Liver (tissue), 9 donors: ENCODE results near the gene PSMG2. TPM values are rescaled to one million over a fixed set of nuclear protein-coding genes. Genes with fewer than 3 reads are reported as not detected.

Experiments
- DNase-seq: peaks from one replicate; pipeline ENCODE4 v3.0.0-alpha.2; 2017; ENCODE audit warnings: low spot score
- H3K27ac ChIP-seq, 2 donors: one replicate each; pipeline ENCODE4 v1.7.0; 2013; ENCODE audit warnings: inconsistent platforms in 2 of 2, low read length in 2 of 2, control low read depth in 1 of 2, low read depth in 1 of 2, mild to moderate bottlenecking in 1 of 2
- H3K27me3 ChIP-seq, 4 donors: one replicate each; pipeline versions ENCODE4 v1.6.1 to v1.7.0; 2013; ENCODE audit warnings: low read length in 3 of 4, inconsistent platforms in 1 of 4, mild to moderate bottlenecking in 1 of 4, moderate library complexity in 1 of 4; ENCODE audit not compliant: control insufficient read depth in 4 of 4, insufficient read depth in 4 of 4
- H3K36me3 ChIP-seq, 4 donors: one replicate each; pipeline versions ENCODE4 v1.6.1 to v1.7.0; 2013; ENCODE audit warnings: low read length in 3 of 4, mild to moderate bottlenecking in 3 of 4, low read depth in 1 of 4, moderate library complexity in 1 of 4; ENCODE audit not compliant: control insufficient read depth in 4 of 4, insufficient read depth in 3 of 4
- H3K4me1 ChIP-seq, 4 donors: one replicate each; pipeline versions ENCODE4 v1.6.1 to v1.7.0; 2013; ENCODE audit warnings: low read length in 3 of 4, mild to moderate bottlenecking in 3 of 4, moderate library complexity in 1 of 4; ENCODE audit not compliant: control insufficient read depth in 4 of 4, insufficient read depth in 4 of 4
- H3K4me3 ChIP-seq, 3 donors: one replicate each; pipeline versions ENCODE4 v1.6.1 to v1.7.0; 2013; ENCODE audit warnings: low read length in 3 of 3, control low read depth in 1 of 3, low read depth in 1 of 3, mild to moderate bottlenecking in 1 of 3
- H3K9ac ChIP-seq, 2 donors: one replicate each; pipeline ENCODE4 v1.7.0; 2013; ENCODE audit warnings: low read length in 2 of 2, mild to moderate bottlenecking in 2 of 2, moderate library complexity in 2 of 2, control low read depth in 1 of 2, low read depth in 1 of 2
- H3K9me3 ChIP-seq, 4 donors: one replicate each; pipeline versions ENCODE4 v1.6.1 to v1.7.0; 2013; ENCODE audit warnings: low read length in 3 of 4; ENCODE audit not compliant: control insufficient read depth in 4 of 4
- CTCF ChIP-seq: fragments of 150-350 bp; IDR thresholded peaks from 2 replicates; pipeline ENCODE4 v1.5.1; 2017; ENCODE audit warnings: improper control_type of control experiment, low read depth, low read length; ENCODE audit not compliant: missing input control
- EGR1 ChIP-seq, 2 donors: IDR thresholded peaks; 2 replicates each; pipeline ENCODE4 v1.6.1; 2016 to 2018; ENCODE audit warnings: antibody characterized with exemption in 2 of 2, low read depth in 2 of 2
- FOXA1 ChIP-seq: IDR thresholded peaks from 2 replicates; pipeline ENCODE4 v1.6.1; 2016; ENCODE audit warnings: antibody characterized with exemption
- FOXA2 ChIP-seq: IDR thresholded peaks from 2 replicates; pipeline ENCODE4 v1.6.1; 2016; ENCODE audit warnings: antibody characterized with exemption
- HNF4A ChIP-seq, 2 donors: conservative IDR thresholded peaks; 2 replicates each; pipeline ENCODE4 v1.6.1; 2016; ENCODE audit warnings: antibody characterized with exemption in 2 of 2, mild to moderate bottlenecking in 2 of 2
- HNF4G ChIP-seq: IDR thresholded peaks from 2 replicates; pipeline ENCODE4 v1.6.1; 2016; ENCODE audit warnings: antibody characterized with exemption
- JUND ChIP-seq, 2 donors: IDR thresholded peaks; 2 replicates each; pipeline ENCODE4 v1.6.1; 2016; ENCODE audit warnings: antibody characterized with exemption in 2 of 2
- NR2F2 ChIP-seq: IDR thresholded peaks from 2 replicates; pipeline ENCODE4 v1.6.1; 2016; ENCODE audit warnings: antibody characterized with exemption
- RAD21 ChIP-seq, 2 donors: IDR thresholded peaks; 2 replicates each; pipeline ENCODE4 v1.6.1; 2016; ENCODE audit warnings: antibody characterized with exemption in 2 of 2, mild to moderate bottlenecking in 2 of 2
- REST ChIP-seq: IDR thresholded peaks from 2 replicates; pipeline ENCODE4 v1.6.1; 2016; ENCODE audit warnings: antibody characterized with exemption, mild to moderate bottlenecking
- RXRA ChIP-seq, 2 donors: IDR thresholded peaks; 2 replicates each; pipeline ENCODE4 v1.6.1; 2017 to 2018; ENCODE audit warnings: antibody characterized with exemption in 2 of 2, mild to moderate bottlenecking in 1 of 2
- SP1 ChIP-seq: IDR thresholded peaks from 2 replicates; pipeline ENCODE4 v1.6.1; 2018; ENCODE audit warnings: antibody characterized with exemption, mild to moderate bottlenecking
- TAF1 ChIP-seq: conservative IDR thresholded peaks from 2 replicates; pipeline ENCODE4 v1.6.1; 2016; ENCODE audit warnings: antibody characterized with exemption, mild to moderate bottlenecking
- YY1 ChIP-seq: IDR thresholded peaks from 2 replicates; pipeline ENCODE4 v1.6.1; 2016; ENCODE audit warnings: antibody characterized with exemption, mild to moderate bottlenecking
- WGBS: extraction: QIAGEN DNeasy Blood & Tissue Kit; methylation state at CpG from one replicate; pipeline ENCODE4 v1.1.7; 2013; 5-methylcytosine and 5-hydroxymethylcytosine counted together
- polyA plus RNA-seq, 2 donors: library from polyadenylated mRNA; stranded (reverse) in 1 of 2; unstranded in 1 of 2; fragments of 200-250 nt in 1 of 2; fragments of >200 nt in 1 of 2; fragmentation: Nextera tagmentation in 1 of 2; extraction: Ambion mirVana in 1 of 2; gene quantifications; one replicate each; pipeline versions ENCODE4 v1.2.1 to v1.2.3, GENCODE V29; 2013 to 2015
- total RNA-seq, 2 donors: library from RNA; depleted of rRNA; stranded (reverse); fragments of >200 nt; gene quantifications; one replicate each; pipeline ENCODE4 v1.2.3, GENCODE V29; 2014
- TF ChIP-seq, protein P1 (sequence below): IDR thresholded peaks from 2 replicates; pipeline ENCODE4 v1.6.1; 2016; ENCODE audit warnings: antibody characterized with exemption
- TF ChIP-seq, protein P2 (sequence below): IDR thresholded peaks from 2 replicates; pipeline ENCODE4 v1.6.1; 2016; ENCODE audit warnings: antibody characterized with exemption
- TF ChIP-seq, protein P3 (sequence below): IDR thresholded peaks from 2 replicates; pipeline ENCODE4 v1.6.1; 2016; ENCODE audit warnings: antibody characterized with exemption
- donor health status: healthy.
- donor health status: healthy.
- donor health status: healthy.
- donor health status: healthy.
- donor health status: healthy.

PSMG2 gene
- total and polyA plus RNA-seq, 4 donors, result 24.2 to 48.0 (median 36.6) TPM

DNA sequence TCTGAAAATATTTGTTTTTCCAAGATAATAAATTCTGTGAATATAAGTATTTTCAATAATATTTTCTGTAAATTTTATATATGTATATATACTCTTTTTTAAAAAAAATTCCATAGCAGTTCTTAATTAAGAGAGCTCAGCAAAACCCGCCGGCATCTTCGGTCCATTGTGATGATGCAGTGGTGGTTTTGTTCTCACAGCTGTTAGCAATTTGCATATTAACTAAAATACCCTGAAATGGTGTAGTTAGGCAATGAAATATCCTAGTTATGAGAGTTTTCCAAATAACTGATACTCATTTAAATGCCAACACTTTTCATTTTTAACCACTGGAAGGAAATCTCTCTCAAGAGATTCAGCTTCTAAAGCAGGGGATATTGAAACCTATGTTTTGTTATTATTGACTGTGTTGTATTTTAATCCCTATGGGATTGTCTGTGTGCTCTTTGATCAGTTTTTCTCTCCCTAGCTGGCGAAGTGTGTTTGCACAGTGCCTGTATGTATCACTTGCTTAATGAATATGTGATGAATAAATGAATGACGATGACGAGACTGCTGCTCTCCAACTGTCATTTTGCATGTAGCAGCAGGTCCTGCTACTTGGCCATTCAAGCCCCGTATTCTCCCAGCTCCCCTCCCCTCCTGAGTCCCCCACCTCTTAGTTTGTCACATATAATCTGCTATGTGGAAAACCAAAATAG, 42.4 kb downstream of the PSMG2 start:
- no peak for DNase-seq
- 90% methylated on average over 7 of the region's 7 CpGs for WGBS
- TF ChIP-seq RXRA (IDR thresholded peaks at IDR 0.05) (no peak), HNF4A (conservative IDR thresholded peaks at IDR 0.05) (no peak), TAF1 (no peak), FOXA1 (no peak), JUND (IDR thresholded peaks at IDR 0.05) (no peak), HNF4G (no peak), REST (no peak), NR2F2 (no peak), SP1 (no peak), YY1 (no peak), EGR1 (IDR thresholded peaks at IDR 0.05; ENCODE audit: low read depth in 2 of 2) (no peak), FOXA2 (no peak)
- TF ChIP-seq, protein P1, sequence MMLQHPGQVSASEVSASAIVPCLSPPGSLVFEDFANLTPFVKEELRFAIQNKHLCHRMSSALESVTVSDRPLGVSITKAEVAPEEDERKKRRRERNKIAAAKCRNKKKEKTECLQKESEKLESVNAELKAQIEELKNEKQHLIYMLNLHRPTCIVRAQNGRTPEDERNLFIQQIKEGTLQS, result no peak
- TF ChIP-seq, protein P2, sequence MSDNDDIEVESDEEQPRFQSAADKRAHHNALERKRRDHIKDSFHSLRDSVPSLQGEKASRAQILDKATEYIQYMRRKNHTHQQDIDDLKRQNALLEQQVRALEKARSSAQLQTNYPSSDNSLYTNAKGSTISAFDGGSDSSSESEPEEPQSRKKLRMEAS, result no peak
- TF ChIP-seq, protein P3, sequence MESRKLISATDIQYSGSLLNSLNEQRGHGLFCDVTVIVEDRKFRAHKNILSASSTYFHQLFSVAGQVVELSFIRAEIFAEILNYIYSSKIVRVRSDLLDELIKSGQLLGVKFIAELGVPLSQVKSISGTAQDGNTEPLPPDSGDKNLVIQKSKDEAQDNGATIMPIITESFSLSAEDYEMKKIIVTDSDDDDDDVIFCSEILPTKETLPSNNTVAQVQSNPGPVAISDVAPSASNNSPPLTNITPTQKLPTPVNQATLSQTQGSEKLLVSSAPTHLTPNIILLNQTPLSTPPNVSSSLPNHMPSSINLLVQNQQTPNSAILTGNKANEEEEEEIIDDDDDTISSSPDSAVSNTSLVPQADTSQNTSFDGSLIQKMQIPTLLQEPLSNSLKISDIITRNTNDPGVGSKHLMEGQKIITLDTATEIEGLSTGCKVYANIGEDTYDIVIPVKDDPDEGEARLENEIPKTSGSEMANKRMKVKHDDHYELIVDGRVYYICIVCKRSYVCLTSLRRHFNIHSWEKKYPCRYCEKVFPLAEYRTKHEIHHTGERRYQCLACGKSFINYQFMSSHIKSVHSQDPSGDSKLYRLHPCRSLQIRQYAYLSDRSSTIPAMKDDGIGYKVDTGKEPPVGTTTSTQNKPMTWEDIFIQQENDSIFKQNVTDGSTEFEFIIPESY, result no peak
- no peaks in the 10 kb centered on the region for H3K36me3 ChIP-seq
- H3K4me3 ChIP-seq, result no peak overlapping the region
- H3K27me3 ChIP-seq, result no peaks in the 10 kb centered on the region
- H3K9me3 ChIP-seq, result no peaks in the 10 kb centered on the region
- H3K27ac ChIP-seq, result no peak overlapping the region
- H3K4me1 ChIP-seq, result no peaks in the 10 kb centered on the region
- no peak overlapping the region for H3K9ac ChIP-seq

DNA sequence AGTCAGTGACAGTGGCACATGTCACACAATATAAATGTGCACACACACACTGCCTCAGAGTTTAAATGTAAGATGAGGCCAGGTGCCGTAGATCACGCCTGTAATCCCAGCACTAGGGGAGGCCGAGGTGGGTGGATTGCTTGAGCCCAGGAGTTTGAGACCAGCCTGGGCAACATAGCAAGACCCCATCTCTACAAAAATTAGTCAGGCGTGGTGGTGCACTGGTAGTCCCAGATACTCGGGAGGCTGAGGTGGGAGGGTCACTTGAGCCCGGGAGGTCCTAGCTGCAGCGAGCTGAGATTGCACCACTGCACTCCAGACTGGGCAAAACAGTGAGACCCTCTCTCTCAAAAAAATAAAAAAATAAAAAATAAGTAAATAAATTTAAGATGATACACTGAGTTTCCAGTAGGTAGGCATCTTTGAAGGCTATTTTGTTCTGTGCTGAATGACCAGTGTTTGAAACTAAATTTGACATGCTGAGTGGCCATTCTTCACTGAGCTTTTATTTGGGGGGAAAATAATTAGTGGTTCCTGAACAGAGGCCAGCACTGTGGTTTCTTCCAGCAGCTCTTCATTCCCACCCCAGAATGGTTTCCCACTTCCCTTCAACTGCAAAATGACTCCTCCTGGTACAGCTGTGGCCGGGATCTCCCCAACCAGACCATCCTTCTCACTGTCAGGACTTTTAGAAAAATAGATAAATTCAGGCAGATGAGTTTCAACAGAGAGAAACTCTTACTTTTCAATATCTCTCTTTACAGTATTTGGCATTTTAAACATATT, 44.9 kb downstream of the PSMG2 start:
- Histone ChIP-seq H3K27ac (no peak overlapping the region), H3K4me3 (no peak overlapping the region), H3K4me1 (no peaks in the 10 kb centered on the region), H3K9me3 (no peaks in the 10 kb centered on the region), H3K9ac (no peak overlapping the region), H3K36me3 (no peaks in the 10 kb centered on the region), H3K27me3 (no peaks in the 10 kb centered on the region)
- no peak for DNase-seq
- TF ChIP-seq JUND (IDR thresholded peaks at IDR 0.05), result no peak
- no peak for TF ChIP-seq CTCF
- TF ChIP-seq, protein P1, result no peak
- no peak for TF ChIP-seq RAD21 (IDR thresholded peaks at IDR 0.05)
- TF ChIP-seq, protein P3, result no peak
- WGBS, result 92% methylated on average over 8 of the region's 8 CpGs
